ENCODE data around the gene TEX11. TPM values are rescaled to one million over a fixed set of nuclear protein-coding genes. Genes with fewer than 3 reads are reported as not detected.

Gene TEX11
- total and polyA plus RNA-seq, 2 donors (not counting 1 experiment from before 2014, with no cell fraction given), result not detected

DNA sequence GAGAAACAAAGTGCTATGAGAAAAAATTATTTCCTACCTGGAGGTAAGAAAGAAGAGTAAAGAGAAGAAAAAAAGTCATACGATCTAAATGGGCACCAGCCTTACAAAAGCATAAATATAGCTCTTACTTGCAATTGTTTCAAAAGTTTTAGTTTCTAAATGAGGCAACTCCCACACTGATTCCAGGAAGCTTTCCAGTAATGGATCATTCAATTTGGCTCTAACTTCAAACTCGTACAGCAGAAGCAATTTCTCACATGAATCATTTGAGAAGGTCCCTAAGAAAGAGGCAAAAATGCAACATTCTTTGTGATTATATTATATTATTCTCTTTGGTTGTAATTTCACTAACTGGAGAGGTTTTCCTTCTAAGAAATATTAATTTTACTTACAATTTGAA, 354.0 kb downstream of the TEX11 start:
- Histone ChIP-seq H3K9me3 (ENCODE audit: control insufficient read depth, insufficient read depth, low read depth, low read length) (no peaks in the 10 kb centered on the region), H3K4me3 (replicated peaks in 1 of 4; ENCODE audit: control extremely low read depth in 1 of 4, insufficient read depth in 1 of 4, low read depth in 3 of 4, low read length in 4 of 4) (no peak overlapping the region), H3K4me1 (ENCODE audit: control insufficient read depth, extremely low read depth, insufficient read depth, low read length) (no peaks in the 10 kb centered on the region), H3K79me2 (ENCODE audit: control insufficient read depth, insufficient read depth, low read length) (no peaks in the 10 kb centered on the region), H3K27me3 (ENCODE audit: control insufficient read depth, insufficient read depth, low read length) (no peaks in the 10 kb centered on the region), H3K9ac (ENCODE audit: insufficient read depth, low read length) (no peak overlapping the region), H3K27ac (ENCODE audit: insufficient read depth, low read length) (no peak overlapping the region), H3K36me3 (ENCODE audit: control insufficient read depth, insufficient read depth, low read length) (no peaks in the 10 kb centered on the region), H2AFZ (ENCODE audit: low read length) (no peak overlapping the region), H3K4me2 (ENCODE audit: extremely low read depth, insufficient read depth, low read length) (no peak overlapping the region), H4K20me1 (ENCODE audit: control insufficient read depth, extremely low read depth, insufficient read depth, low read length) (no peaks in the 10 kb centered on the region)
- DNase-seq (ENCODE audit: low read depth in 2 of 2), result peak; percentile 3 to 45
- TF ChIP-seq EZH2 (IDR thresholded peaks at IDR 0.05; ENCODE audit: low read length, missing control alignments), result no peak
- TF ChIP-seq, protein P1, sequence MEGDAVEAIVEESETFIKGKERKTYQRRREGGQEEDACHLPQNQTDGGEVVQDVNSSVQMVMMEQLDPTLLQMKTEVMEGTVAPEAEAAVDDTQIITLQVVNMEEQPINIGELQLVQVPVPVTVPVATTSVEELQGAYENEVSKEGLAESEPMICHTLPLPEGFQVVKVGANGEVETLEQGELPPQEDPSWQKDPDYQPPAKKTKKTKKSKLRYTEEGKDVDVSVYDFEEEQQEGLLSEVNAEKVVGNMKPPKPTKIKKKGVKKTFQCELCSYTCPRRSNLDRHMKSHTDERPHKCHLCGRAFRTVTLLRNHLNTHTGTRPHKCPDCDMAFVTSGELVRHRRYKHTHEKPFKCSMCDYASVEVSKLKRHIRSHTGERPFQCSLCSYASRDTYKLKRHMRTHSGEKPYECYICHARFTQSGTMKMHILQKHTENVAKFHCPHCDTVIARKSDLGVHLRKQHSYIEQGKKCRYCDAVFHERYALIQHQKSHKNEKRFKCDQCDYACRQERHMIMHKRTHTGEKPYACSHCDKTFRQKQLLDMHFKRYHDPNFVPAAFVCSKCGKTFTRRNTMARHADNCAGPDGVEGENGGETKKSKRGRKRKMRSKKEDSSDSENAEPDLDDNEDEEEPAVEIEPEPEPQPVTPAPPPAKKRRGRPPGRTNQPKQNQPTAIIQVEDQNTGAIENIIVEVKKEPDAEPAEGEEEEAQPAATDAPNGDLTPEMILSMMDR (conservative IDR thresholded peaks at IDR 0.05 in 1 of 2, IDR thresholded peaks at IDR 0.05 in 1 of 2; ENCODE audit: low read depth in 1 of 2, low read length in 2 of 2), result no peak

DNA sequence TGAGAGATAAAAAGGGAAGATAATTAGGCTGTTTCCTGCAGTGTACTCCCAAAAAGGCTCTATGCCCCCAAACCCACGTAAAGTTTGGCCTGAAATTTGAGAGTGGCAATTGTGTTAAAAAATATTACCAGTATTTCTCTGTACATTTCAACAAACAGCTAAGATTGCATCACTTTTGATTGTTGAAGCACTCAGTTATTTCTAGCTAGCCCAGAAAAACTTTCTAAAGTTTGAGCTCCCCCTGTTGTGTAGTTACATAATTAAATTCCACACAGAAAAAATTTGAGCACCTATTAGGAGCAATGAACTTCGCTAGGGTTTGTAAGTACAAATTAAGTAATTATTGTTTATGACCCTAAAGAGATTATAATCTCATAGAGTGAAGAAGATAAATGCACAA, 354.4 kb downstream of the TEX11 start:
- Histone ChIP-seq H3K27me3 (ENCODE audit: control insufficient read depth, insufficient read depth, low read length) (no peaks in the 10 kb centered on the region), H3K79me2 (ENCODE audit: control insufficient read depth, insufficient read depth, low read length) (no peaks in the 10 kb centered on the region), H3K4me1 (ENCODE audit: control insufficient read depth, extremely low read depth, insufficient read depth, low read length) (no peaks in the 10 kb centered on the region), H3K4me2 (ENCODE audit: extremely low read depth, insufficient read depth, low read length) (no peak overlapping the region), H4K20me1 (ENCODE audit: control insufficient read depth, extremely low read depth, insufficient read depth, low read length) (no peaks in the 10 kb centered on the region), H3K4me3 (replicated peaks in 1 of 4; ENCODE audit: control extremely low read depth in 1 of 4, insufficient read depth in 1 of 4, low read depth in 3 of 4, low read length in 4 of 4) (no peak overlapping the region), H2AFZ (ENCODE audit: low read length) (no peak overlapping the region), H3K9ac (ENCODE audit: insufficient read depth, low read length) (no peak overlapping the region), H3K27ac (ENCODE audit: insufficient read depth, low read length) (no peak overlapping the region), H3K9me3 (ENCODE audit: control insufficient read depth, insufficient read depth, low read depth, low read length) (no peaks in the 10 kb centered on the region), H3K36me3 (ENCODE audit: control insufficient read depth, insufficient read depth, low read length) (no peaks in the 10 kb centered on the region)
- peak; percentile 6 to 64 for DNase-seq (ENCODE audit: low read depth in 2 of 2)
- TF ChIP-seq, protein P1 (conservative IDR thresholded peaks at IDR 0.05 in 1 of 2, IDR thresholded peaks at IDR 0.05 in 1 of 2; ENCODE audit: low read depth in 1 of 2, low read length in 2 of 2), result peak in 1 of 2 donors; percentile 24
- TF ChIP-seq EZH2 (IDR thresholded peaks at IDR 0.05; ENCODE audit: low read length, missing control alignments), result no peak

DNA sequence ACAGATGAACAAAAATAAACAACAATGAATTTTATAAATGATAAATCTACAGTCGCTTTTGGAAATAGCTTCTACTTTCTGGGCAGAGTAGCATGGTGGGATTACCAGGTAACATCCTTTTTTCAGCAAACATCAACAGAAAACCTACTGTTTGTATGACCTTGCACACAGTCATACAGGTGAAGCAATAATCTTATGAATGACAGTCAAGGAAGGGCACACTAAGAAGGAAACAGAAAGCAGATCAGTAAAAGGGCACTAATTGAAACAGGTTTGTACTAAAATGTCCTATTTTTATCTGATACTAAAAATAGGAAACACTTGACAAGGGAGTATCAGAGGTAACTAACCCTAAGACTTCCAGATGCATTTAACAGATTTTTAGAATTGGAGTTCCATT, 355.0 kb downstream of the TEX11 start:
- no peak for DNase-seq (ENCODE audit: low read depth in 2 of 2)
- Histone ChIP-seq H3K9ac (ENCODE audit: insufficient read depth, low read length) (no peak overlapping the region), H3K27me3 (ENCODE audit: control insufficient read depth, insufficient read depth, low read length) (no peaks in the 10 kb centered on the region), H3K4me3 (replicated peaks in 1 of 4; ENCODE audit: control extremely low read depth in 1 of 4, insufficient read depth in 1 of 4, low read depth in 3 of 4, low read length in 4 of 4) (no peak overlapping the region), H3K36me3 (ENCODE audit: control insufficient read depth, insufficient read depth, low read length) (no peaks in the 10 kb centered on the region), H2AFZ (ENCODE audit: low read length) (no peak overlapping the region), H3K4me1 (ENCODE audit: control insufficient read depth, extremely low read depth, insufficient read depth, low read length) (no peaks in the 10 kb centered on the region), H3K79me2 (ENCODE audit: control insufficient read depth, insufficient read depth, low read length) (no peaks in the 10 kb centered on the region), H3K9me3 (ENCODE audit: control insufficient read depth, insufficient read depth, low read depth, low read length) (no peaks in the 10 kb centered on the region), H4K20me1 (ENCODE audit: control insufficient read depth, extremely low read depth, insufficient read depth, low read length) (no peaks in the 10 kb centered on the region), H3K4me2 (ENCODE audit: extremely low read depth, insufficient read depth, low read length) (no peak overlapping the region), H3K27ac (ENCODE audit: insufficient read depth, low read length) (no peak overlapping the region)
- TF ChIP-seq EZH2 (IDR thresholded peaks at IDR 0.05; ENCODE audit: low read length, missing control alignments), result no peak
- TF ChIP-seq, protein P1 (conservative IDR thresholded peaks at IDR 0.05 in 1 of 2, IDR thresholded peaks at IDR 0.05 in 1 of 2; ENCODE audit: low read depth in 1 of 2, low read length in 2 of 2), result no peak
